IPS-NIHi7 (cell line): ENCODE measurements around the gene LRMDA.
A peak's percentile ranks its signal among the peaks of the same experiment; 100 is the strongest.
"Not testable (repeated sequence)": the region's sequence is repeated elsewhere in the genome, so short reads cannot be mapped to it uniquely, and the experiment has no call there.

ENCODE experiments used
- DNase-seq: peaks from one replicate; pipeline ENCODE4 v3.0.0; 2012; ENCODE audit warnings: mixed read lengths; ENCODE audit errors: extremely low spot score

LRMDA gene

DNA sequence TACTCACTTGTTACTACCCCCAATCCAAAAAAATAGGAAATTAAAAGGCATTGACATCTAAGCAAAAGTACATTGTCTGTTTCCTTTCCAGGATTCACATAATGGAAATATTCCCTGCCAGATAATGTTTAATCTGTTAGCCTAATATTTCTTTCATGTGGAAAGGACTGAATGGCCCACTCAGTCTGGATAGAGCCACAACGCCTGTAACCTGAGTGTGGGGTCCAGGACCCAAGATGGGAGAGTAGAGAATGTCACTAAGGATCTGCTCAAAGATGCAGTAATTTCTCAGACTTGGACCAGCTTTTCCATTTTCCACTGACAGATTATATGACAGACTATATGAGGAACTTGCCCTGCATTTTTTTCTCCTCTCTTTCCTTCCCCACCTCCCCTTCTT, 1117.3 kb downstream of the LRMDA start:
- no peak for DNase-seq

DNA sequence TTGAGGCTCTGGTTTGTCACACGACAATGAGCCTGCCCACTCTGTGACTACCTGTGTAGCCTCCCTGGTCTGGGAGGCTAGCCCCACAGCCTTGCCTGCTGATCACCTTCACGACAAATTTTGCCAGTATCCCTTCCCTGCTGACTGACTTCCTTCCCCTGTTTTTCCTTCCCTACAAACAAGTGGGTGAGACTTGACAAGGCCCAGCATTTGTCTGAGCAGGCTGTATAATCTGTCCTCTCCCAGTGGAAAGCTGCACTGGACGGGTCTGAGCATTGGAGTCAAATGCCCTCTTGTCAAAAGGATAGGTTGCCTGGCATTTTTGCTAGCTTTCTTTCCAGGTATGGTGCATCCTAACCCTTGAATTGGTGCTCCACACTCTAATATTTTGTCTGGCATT, 1117.7 kb downstream of the LRMDA start:
- DNase-seq, result no peak

DNA sequence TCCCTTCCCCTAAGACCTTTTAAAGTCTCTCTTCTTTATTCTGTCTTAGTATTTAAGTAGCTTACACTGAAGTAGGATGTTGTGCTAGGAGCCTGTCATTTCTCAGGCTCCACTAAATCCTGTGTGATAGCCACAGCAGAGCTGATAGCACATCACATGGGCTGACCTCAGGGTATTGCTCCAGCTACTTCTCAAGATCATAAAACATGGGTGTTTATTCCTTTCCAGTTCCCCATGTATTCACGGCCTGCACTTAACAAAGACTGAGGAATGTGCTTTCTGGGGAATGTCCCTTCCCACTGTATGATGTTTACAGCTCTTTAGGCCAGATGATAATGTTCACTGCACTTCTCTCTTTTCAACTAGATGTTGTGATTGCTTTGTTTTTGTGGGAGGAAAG, 1119.4 kb downstream of the LRMDA start:
- peak; percentile 16 for DNase-seq

DNA sequence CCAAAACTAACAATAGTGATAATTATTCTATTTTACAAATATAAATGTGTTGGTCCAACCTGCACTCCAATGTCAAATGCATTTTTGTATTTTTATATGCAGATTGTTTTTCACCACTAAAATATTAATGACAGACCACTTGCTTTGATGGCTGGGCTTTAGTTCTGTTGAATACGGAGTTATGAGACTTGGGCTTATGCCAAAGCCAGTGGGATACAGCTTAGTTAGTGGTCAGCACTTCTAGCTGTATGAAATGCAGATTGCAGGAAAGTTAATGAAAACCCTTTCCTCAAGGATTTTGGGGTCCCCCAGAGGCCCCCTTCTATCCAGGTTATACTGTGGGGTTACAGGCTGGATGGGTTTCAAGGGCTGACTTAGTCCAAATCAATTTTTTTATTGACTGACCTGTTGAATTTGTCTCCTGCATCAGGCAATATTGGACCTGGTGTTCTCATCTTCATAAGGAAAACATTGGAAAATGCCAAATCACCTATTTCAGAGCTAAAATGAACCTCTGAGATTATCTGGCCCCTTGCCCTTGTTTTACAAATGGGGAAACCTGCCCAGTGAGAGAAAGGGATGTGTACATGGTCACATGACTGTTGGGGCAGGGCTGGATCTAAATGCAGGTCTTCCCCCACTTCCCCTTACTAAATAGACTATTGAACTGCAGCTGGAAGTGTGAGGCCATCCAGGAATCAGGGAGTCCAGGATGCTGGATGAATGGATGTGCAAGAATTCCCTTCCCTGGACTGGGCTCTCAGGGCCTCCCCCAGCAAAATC, 1120.9 kb downstream of the LRMDA start:
- DNase-seq, result no peak

DNA sequence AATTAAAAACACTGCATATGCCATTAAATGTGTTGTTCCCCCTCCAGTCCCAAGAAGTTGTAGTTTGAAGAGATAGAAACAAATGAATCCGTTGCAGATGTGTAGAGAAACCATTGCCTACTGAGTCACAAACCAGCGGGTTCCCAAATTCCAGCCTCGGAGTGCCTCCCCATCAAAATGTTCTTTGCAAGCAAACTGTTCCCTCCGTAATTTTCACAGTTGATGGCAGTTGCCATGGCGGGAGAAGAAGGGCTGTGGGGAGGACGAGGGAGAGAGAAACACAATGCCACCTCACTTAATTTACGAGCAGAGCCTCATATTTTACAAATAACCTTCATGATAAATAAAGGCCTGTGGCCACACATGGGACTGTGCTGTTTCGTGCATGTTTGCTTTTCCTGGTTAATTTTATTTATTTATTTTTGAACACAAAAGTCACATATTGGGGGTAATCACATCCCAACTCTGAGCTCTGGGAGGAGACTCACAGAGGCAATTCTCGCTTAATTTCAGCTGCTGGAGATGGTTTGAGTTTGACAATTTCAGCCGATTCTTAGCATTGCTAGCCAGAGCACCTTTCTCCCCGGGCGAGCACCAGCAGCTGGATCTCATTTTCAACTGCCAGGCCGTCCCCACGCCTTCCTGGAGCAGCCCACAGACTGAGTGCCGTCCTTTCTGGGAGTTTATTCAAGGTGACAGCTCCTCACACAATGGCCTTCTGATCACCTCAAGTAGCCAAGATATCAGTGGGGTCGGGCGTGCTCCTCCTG, 1122.0 kb downstream of the LRMDA start:
- no peak for DNase-seq

DNA sequence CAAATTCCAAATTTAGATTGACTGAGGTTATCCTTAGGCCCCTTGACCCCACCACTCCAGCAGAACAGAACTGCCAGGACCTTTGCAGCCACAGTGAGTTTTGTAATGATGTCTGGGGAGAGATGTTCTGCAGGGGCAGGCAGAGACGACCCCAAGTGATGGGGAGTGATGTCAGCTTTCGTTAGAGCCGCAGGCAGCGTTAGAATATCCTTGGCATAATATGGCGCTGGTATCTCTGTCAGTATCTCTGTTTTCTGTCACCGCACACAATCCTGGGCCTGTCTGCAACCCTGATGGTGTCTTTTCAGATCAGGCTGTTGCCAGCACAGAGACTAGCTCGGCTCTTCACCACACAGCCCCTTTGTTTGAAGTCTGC, 1122.6 kb downstream of the LRMDA start:
- no peak for DNase-seq

DNA sequence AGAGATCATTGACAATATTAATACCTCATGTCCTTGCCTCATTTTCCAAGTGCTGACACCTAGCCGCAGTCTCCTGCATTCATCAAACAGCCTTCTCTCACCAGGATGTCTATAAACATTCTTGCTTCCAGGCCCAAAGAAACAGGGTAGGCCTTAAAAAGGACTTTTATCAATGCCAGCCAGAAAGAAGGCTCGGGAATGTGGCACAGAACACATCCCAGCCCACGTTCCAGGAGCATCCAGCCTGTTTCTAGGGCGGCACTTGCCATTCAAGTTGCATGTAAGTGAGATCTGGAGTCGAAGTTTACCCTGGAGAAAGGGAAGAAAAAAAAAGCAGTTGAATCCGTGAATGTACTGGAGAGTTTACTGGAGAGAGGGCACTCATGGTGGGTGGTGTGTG, 1123.1 kb downstream of the LRMDA start:
- no peak for DNase-seq

DNA sequence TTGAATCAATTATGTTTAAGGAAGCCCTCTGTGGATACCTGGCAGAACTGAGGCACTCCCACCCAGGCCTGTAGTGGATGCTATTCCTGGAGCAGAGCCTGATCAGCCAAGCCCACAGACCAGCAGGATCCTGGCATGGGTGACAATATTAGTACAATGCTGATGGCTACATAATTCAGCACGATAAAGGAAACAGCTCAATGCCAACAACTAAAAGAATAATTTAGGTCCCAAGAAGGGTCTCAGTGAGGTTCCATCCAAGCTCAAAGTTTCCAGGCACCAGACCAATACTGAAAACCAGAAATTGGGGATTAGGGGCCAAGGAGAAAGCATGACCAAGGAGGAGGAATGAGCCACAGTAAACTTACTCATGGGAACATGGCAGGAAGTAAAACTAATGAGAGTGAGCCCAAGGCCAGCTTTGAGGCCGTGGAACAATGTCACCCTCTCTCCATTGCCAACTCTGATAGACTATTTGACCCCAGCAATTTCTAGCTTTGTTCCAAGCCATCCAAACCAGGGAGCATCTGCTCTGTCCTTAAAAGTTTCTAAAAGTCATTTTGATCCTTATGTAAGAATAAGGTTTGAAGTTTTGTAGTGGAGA, 1123.7 kb downstream of the LRMDA start:
- DNase-seq, result no peak

DNA sequence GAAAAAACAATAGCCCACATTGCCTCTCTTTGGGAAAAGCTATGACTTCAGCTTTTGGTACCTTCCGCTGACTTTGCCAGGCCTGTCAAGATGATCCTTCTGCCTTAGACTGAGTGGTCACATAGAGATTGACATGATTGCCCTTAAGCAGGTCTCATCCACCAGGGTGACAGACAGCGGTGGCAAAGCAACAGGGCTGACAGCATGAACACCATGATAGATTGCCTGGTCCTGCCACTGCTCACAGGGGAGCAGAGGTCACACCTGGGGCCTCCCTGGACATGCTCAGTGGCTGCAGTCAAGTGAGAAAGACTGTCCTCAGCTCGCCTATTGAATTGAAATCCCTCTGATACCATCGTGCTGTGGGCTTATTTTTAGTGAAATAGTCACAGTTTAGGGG, 1125.9 kb downstream of the LRMDA start:
- no peak for DNase-seq

DNA sequence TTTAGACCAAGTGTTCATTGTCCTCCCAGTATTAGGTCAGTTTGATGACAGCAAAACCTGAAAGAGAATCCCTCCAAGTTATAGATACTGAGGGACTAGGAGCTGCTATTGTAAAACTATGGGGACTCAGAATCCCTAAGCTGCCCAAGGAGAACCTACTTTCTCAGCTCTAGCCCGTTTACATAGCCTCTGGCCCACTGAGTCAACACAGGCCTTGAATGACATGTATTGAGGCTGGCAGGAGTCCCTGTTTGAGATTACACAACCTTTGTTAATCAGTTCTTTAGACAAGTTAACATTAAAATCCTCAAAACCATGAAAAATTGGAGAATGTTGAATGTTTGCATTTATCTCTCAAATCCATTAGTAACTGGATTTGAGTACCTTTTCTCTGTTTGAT, 1127.2 kb downstream of the LRMDA start:
- no peak for DNase-seq

DNA sequence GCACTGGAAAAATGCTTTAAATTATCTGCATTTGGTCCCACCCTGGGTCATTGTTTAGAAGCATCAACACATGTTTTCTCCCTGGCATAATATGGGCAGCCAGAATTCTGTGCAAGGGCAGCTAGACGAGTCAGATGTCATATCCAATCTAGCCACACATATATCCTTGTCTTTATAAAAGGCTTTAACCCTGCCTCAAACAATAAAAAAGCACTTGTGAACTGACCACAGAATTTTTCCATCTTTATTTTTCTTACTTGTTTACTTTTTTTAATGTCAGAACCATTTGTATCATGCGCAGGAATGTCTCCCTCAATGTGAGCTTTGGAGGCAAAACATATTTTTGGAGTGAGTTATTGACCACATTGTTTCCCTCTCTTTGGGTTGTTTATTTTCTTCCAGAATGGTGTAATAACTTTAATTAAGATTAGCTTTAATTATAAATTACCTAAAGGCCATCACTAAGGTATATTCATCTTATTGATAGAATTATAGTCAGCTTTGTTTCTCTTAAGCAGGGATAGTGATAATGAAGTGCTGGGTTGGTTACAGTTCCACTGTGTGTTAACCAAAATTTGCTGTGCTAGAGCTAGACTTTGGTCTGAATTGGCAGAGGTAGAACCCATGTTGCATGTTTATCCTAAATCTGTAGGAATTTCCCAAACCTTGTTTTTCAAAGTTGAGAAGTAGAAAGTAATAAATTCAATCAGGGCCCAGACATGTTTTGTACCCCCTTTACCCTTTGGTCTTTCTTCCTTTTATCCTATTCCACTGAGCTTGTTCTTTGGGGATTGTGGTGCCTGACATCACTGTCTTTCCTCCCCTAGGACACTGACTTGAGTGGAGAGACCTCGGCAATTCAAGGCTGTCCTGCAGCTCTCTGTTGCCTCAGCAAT, 1127.8 kb downstream of the LRMDA start:
- DNase-seq, result no peak

DNA sequence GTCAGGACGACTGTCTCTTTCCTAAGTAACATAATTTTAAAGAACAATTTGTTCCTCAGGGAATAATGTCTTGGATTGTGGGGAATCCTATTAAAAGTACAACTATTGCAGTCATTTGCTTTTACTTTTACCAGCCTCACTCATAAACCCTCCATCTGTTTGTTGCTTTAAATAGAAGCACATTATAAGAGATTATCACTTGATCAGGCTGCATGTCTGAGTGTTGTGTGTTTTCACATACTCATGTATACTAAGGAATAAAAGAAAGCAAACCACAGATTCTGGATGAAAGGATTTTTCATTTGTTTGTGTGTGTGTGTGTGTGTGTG, 1128.4 kb downstream of the LRMDA start:
- no peak for DNase-seq

DNA sequence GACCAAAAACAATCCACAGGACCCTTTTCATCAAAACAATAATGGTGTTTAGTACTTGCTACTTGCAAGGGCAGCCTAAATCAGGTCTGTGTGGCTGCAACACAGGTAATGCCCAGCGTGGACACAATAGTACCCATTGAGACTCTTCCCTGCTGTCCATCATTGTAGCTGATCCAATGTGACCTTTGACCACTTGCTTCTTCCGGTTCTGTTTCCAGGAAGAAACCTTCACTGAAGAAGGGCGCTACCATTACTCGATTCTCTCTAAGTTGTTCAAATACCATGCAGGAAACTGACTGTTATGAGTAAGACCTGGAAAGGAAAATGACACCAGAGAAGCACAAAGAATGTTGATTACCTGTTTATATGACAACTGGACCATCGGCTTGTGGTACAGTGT, 1128.9 kb downstream of the LRMDA start:
- DNase-seq, result no peak

DNA sequence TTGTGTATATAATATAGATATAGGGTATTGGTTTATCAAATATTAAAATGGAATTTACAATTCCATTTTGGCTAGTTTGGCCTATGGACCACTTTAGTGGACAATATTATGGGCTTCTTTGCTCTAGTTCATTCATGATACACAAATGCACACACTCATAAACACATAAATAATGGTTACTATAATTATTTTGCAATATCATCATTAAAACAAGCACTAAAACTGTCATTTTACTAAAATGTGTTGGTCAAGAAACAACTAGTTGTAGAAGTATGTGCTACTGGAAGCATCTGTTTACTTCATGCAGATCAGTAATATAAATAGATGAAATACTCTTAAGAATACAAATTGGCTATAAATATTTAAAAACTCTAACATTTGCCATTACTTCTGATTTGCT, 1131.9 kb downstream of the LRMDA start:
- DNase-seq, result no peak

DNA sequence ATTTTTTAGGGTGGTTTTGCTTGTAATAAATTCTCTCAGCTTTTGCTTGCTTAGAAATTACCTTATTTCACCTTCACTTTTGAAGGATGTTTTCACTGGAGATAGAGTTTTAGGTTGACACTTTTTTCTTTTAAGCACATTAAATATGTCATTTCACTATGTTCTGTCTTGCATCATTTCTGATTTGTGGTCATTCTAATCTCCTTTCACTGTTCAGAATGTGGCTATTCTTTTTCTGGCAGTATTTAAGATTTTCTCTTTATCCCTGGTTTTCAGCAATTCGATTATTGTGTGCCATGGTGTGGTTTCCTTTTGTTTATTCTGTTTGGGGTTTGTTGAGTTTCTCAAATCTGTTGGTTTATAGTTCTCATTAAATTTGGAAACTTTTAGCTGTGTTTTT, 1140.6 kb downstream of the LRMDA start:
- DNase-seq, result no peak

DNA sequence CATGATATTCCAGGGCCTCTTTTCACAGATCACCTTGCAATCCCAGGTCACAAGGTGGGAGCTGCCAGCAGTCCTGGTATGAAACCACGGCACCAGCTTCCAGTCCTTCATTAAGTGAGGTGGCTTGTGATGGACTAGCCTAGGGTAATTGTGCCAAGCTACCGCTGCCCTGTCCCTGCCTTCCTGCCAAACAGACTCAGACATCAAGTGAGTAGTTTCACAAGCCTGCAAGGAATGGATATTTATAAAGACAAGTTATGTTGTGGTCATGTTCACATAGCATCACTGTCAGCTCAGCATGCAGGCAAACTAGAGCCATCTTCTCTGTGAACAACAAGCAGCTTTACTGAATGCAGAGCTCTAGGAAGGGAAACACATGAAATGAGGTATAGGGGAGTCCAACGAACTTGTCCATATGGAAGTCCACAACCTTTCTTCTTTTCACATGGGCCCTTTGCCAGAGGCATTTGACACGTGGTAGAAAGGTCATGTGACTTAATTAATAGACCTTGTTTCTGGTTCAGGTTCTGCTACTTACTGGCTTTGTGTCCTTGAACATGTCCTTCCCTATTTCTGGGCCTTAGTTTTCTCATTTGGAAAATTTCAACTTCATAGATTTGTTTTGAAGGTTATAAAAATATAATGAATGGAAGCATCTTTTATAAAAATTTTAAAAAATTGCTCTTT, 1145.0 kb downstream of the LRMDA start:
- DNase-seq, result no peak

DNA sequence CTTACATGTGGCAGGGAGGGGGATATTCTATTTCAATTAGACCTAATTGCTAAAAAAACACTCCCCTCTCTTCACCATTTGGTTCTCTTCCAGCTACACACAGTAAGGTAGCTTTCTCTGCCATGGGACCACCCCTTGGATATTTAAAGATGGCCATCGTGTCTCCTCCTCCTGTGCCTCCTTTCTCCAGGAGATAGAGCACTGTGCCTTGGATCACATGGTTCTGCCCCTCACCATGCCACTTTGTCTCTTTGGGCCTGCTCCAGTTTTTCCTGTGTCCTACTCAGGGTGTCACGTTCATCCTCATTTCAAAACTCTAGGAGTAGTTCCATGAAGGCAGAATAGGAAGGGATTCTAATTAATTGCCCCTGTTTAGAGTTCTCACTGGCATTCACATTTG, 1146.0 kb downstream of the LRMDA start:
- no peak for DNase-seq

DNA sequence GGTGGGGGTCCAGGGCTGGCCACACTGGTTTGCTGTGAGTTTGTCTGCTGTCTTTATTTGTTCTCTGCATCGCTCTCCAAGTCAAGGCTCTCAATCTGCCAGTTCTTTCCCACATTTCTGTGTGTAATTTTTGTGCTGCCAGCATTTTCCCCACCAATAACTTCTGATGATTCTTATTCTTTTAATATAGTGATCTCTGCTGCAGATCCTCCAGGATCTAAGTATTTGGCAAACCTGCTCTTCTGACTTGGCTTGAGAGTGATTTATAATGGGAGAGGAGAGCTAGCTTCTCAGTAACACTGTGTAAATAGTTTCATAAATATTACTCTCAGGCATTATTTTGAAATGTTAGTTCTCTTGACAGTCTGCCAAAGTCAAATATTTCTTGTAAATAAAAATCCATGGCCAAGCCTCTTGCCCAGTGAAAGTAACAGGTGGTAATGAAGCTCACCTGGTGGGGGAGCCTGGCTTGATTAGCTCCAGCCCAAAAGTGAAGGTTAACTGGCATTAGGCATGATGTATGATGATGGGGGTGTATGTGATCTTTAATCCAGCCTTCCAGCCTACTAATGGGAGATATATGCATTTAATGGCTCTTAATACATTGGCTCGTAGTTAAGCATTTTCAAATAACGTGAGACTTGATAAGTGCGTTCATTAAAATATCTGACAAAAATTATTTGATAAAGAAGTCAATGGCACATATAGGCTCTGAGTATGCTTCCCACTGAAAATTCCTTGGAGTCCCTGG, 1150.3 kb downstream of the LRMDA start:
- no peak for DNase-seq

DNA sequence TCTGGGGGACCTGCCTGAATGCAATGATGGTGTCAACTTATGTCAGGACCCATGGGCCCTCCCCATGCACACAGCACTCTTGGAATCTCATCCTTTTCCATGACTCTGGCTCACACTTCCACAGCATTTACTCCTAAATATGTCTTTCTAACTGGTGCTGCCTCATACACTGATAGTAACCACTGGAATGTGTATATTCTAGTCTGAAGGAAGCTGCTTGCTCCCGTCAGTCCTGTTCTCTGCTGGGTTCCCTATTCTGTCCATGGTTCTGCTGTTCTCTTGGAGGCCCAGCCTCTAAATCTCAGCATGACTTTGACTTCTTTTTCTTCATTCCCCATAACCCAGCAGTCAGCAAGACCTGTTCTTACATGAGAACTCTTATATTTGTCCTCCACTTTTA, 1151.1 kb downstream of the LRMDA start:
- no peak for DNase-seq

DNA sequence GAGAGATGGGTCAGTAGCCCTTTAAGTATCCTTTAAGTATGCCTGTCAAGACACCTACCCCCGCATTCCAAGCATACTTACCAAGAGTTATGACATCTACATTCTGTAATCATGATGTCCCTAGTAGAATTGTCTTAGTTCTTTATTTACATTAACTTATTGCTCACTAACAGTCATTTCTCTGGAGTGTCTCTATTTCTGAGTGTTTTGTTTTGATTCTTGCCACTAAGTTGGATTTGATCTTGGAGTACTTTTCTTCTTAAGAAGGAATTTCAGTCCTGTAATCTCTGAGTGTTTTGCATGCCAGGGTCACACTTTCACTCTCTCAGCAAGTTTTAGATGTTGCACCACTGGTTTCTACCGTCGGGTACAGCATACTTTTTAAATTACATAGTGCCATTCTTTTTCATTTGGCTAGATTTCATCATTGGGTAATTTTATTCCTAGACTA, 1152.3 kb downstream of the LRMDA start:
- DNase-seq, result peak; percentile 24

DNA sequence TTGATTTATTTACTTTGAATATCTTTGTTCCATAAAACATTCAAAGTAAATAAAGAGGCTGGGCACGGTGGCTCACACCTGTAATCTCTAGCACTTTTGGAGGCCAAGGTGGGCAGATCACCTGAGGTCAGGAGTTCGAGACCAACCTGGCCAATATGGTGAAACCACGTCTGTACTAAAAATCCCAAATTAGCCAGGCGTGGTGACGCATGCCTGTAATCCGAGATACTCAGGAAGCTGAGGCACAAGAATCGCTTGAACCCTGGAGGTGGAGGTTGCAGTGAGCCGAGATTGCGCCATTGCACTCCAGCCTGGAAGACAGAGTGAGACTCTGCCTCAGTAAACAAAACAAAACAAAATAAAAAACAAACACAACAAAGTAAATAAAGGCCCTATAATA, 1153.0 kb downstream of the LRMDA start:
- not testable (repeated sequence) for DNase-seq
